BLaER1 (cell line): ENCODE results near the gene BBIP1.

ENCODE experiments used
- H3K27ac ChIP-seq: shearing (Covaris generic); formaldehyde crosslinking; 2 replicates; pipeline ENCODE4 v1.8.1; 2022
- H3K27me3 ChIP-seq: shearing (Covaris generic); formaldehyde crosslinking; 2 replicates; pipeline ENCODE4 v1.8.1; 2022
- H3K36me3 ChIP-seq: shearing (Covaris generic); formaldehyde crosslinking; 2 replicates; pipeline ENCODE4 v1.8.1; 2022
- H3K4me1 ChIP-seq: shearing (Covaris generic); formaldehyde crosslinking; 2 replicates; pipeline ENCODE4 v1.8.1; 2022
- H3K4me2 ChIP-seq: shearing (Covaris generic); formaldehyde crosslinking; 2 replicates; pipeline ENCODE4 v1.8.1; 2022
- H3K4me3 ChIP-seq: shearing (Covaris generic); formaldehyde crosslinking; 2 replicates; pipeline ENCODE4 v1.8.1; 2022
- H3K9ac ChIP-seq: shearing (Covaris generic); formaldehyde crosslinking; 2 replicates; pipeline ENCODE4 v1.8.1; 2022
- H3K9me3 ChIP-seq: shearing (Covaris generic); formaldehyde crosslinking; 2 replicates; pipeline ENCODE4 v1.8.1; 2022
- H4K20me1 ChIP-seq: shearing (Covaris generic); formaldehyde crosslinking; 2 replicates; pipeline ENCODE4 v1.8.1; 2022
- Cebpa-rat ChIP-seq: shearing (Covaris generic); IDR thresholded peaks from 2 replicates; pipeline ENCODE4 v1.8.1; 2022

BBIP1 gene

GRCh38 chr10:110892602-110893288 lies 26.2 kb downstream of the BBIP1 start:
- TF ChIP-seq Cebpa-rat: no peak
- no peak overlapping the region for H3K27ac ChIP-seq
- H4K20me1 ChIP-seq: peaks cover 26% of the 10 kb centered on the region

GRCh38 chr10:110887560-110887959 lies 31.4 kb downstream of the BBIP1 start:
- no peak overlapping the region for H3K4me3 ChIP-seq
- no peak overlapping the region for H3K4me2 ChIP-seq
- no peaks in the 10 kb centered on the region for H3K27me3 ChIP-seq
- no peak overlapping the region for H3K27ac ChIP-seq
- peaks cover 15% of the 10 kb centered on the region for H3K4me1 ChIP-seq
- peaks cover 45% of the 10 kb centered on the region for H3K36me3 ChIP-seq
- TF ChIP-seq Cebpa-rat: no peak
- no peaks in the 10 kb centered on the region for H3K9me3 ChIP-seq
- no peak overlapping the region for H3K9ac ChIP-seq
- peaks cover 20% of the 10 kb centered on the region for H4K20me1 ChIP-seq

More at GRCh38 chr10:110892602-110893288, 26.2 kb downstream of the BBIP1 start:
- no peak overlapping the region for H3K4me3 ChIP-seq
- peaks cover 39% of the 10 kb centered on the region for H3K36me3 ChIP-seq
- H3K4me2 ChIP-seq: no peak overlapping the region
- H3K27me3 ChIP-seq: no peaks in the 10 kb centered on the region
- no peaks in the 10 kb centered on the region for H3K9me3 ChIP-seq
- H3K4me1 ChIP-seq: no peaks in the 10 kb centered on the region
- H3K9ac ChIP-seq: no peak overlapping the region

GRCh38 chr10:110885932-110886674 lies 32.9 kb downstream of the BBIP1 start:
- Histone ChIP-seq H3K36me3 (peaks cover 51% of the 10 kb centered on the region), H3K4me3 (no peak overlapping the region), H3K27me3 (no peaks in the 10 kb centered on the region), H3K4me1 (peaks cover 15% of the 10 kb centered on the region), H3K9me3 (no peaks in the 10 kb centered on the region), H3K27ac (no peak overlapping the region), H3K4me2 (no peak overlapping the region), H4K20me1 (peaks cover 30% of the 10 kb centered on the region), H3K9ac (no peak overlapping the region)
- no peak for TF ChIP-seq Cebpa-rat

GRCh38 chr10:110883924-110884323 lies 35.1 kb downstream of the BBIP1 start:
- peak overlapping the region; percentile 46; the same call in 1 of the 2 replicates for H3K4me2 ChIP-seq
- H3K4me1 ChIP-seq: peaks cover 15% of the 10 kb centered on the region
- no peaks in the 10 kb centered on the region for H3K9me3 ChIP-seq
- no peak for TF ChIP-seq Cebpa-rat
- H3K4me3 ChIP-seq: no peak overlapping the region
- no peak overlapping the region for H3K27ac ChIP-seq
- H3K9ac ChIP-seq: no peak overlapping the region
- H3K36me3 ChIP-seq: peaks cover 49% of the 10 kb centered on the region
- H3K27me3 ChIP-seq: no peaks in the 10 kb centered on the region
- peaks cover 43% of the 10 kb centered on the region for H4K20me1 ChIP-seq

GRCh38 chr10:110881905-110882304 lies 37.1 kb downstream of the BBIP1 start:
- peaks cover 52% of the 10 kb centered on the region for H4K20me1 ChIP-seq
- no peaks in the 10 kb centered on the region for H3K27me3 ChIP-seq
- peaks cover 15% of the 10 kb centered on the region for H3K4me1 ChIP-seq
- H3K36me3 ChIP-seq: peaks cover 53% of the 10 kb centered on the region
- TF ChIP-seq Cebpa-rat: no peak
- no peak overlapping the region for H3K4me3 ChIP-seq
- no peak overlapping the region for H3K4me2 ChIP-seq
- H3K27ac ChIP-seq: no peak overlapping the region
- no peaks in the 10 kb centered on the region for H3K9me3 ChIP-seq
- H3K9ac ChIP-seq: no peak overlapping the region

- TF ChIP-seq Cebpa-rat: no peak
- H3K27me3 ChIP-seq: no peaks in the 10 kb centered on the region
- peaks cover 15% of the 10 kb centered on the region for H3K4me1 ChIP-seq
- no peak overlapping the region for H3K9ac ChIP-seq
- H3K27ac ChIP-seq: no peak overlapping the region
- H3K4me2 ChIP-seq: no peak overlapping the region
- H3K9me3 ChIP-seq: no peaks in the 10 kb centered on the region
- H3K36me3 ChIP-seq: peaks cover 51% of the 10 kb centered on the region
- no peak overlapping the region for H3K4me3 ChIP-seq
- peaks cover 48% of the 10 kb centered on the region for H4K20me1 ChIP-seq
These were observed 37.7 kb downstream of the BBIP1 start for GRCh38 chr10:110881247-110881646.

- H3K27ac ChIP-seq: no peak overlapping the region
- no peaks in the 10 kb centered on the region for H3K27me3 ChIP-seq
- no peak for TF ChIP-seq Cebpa-rat
- peaks cover 49% of the 10 kb centered on the region for H3K36me3 ChIP-seq
- H4K20me1 ChIP-seq: peaks cover 54% of the 10 kb centered on the region
- no peaks in the 10 kb centered on the region for H3K9me3 ChIP-seq
- H3K4me2 ChIP-seq: no peak overlapping the region
- H3K9ac ChIP-seq: no peak overlapping the region
- peaks cover 15% of the 10 kb centered on the region for H3K4me1 ChIP-seq
- no peak overlapping the region for H3K4me3 ChIP-seq
These were observed 39.0 kb downstream of the BBIP1 start for GRCh38 chr10:110880012-110880411.

GRCh38 chr10:110876788-110877187 lies 42.2 kb downstream of the BBIP1 start:
- Histone ChIP-seq H3K9me3 (no peaks in the 10 kb centered on the region), H3K36me3 (peaks cover 32% of the 10 kb centered on the region), H3K4me3 (no peak overlapping the region), H3K4me1 (peaks cover 17% of the 10 kb centered on the region), H3K27ac (no peak overlapping the region), H3K9ac (no peak overlapping the region), H3K4me2 (no peak overlapping the region), H4K20me1 (peaks cover 59% of the 10 kb centered on the region), H3K27me3 (no peaks in the 10 kb centered on the region)
- TF ChIP-seq Cebpa-rat: no peak

GRCh38 chr10:110876000-110876399 lies 43.0 kb downstream of the BBIP1 start:
- TF ChIP-seq Cebpa-rat: no peak
- Histone ChIP-seq H3K4me2 (no peak overlapping the region), H3K9ac (no peak overlapping the region), H3K4me1 (peaks cover 21% of the 10 kb centered on the region), H3K36me3 (peaks cover 24% of the 10 kb centered on the region), H3K27me3 (no peaks in the 10 kb centered on the region), H3K9me3 (no peaks in the 10 kb centered on the region), H4K20me1 (peaks cover 51% of the 10 kb centered on the region), H3K4me3 (no peak overlapping the region), H3K27ac (no peak overlapping the region)

GRCh38 chr10:110873951-110874350 lies 45.0 kb downstream of the BBIP1 start:
- peak overlapping the region; percentile 90 for H3K27ac ChIP-seq
- H3K4me2 ChIP-seq: peak overlapping the region; percentile 83
- peaks cover 15% of the 10 kb centered on the region; the same call in 1 of the 2 replicates for H3K36me3 ChIP-seq
- H3K27me3 ChIP-seq: no peaks in the 10 kb centered on the region
- H3K9ac ChIP-seq: peak overlapping the region; percentile 86
- TF ChIP-seq Cebpa-rat: no peak
- H4K20me1 ChIP-seq: peaks cover 40% of the 10 kb centered on the region
- peak overlapping the region; percentile 80 for H3K4me3 ChIP-seq
- H3K9me3 ChIP-seq: no peaks in the 10 kb centered on the region
- H3K4me1 ChIP-seq: peaks cover 40% of the 10 kb centered on the region
